Activated CD8-positive, alpha-beta T cell treated with anti-CD3 and anti-CD28 coated beads for 36 hours (primary cell): Measurements from ENCODE around the gene METTL24. TPM values are rescaled to one million over a fixed set of nuclear protein-coding genes. Genes with fewer than 3 reads are reported as not detected.
"Not testable (repeated sequence)": the region's sequence is repeated elsewhere in the genome, so short reads cannot be mapped to it uniquely, and the experiment has no call there.

ENCODE experiments used
- ATAC-seq: fragments of 200-7000 bp; cut with Tn5 transposase; one replicate; pipeline ENCODE4 v1.10.0; 2021; ENCODE audit warnings: mild to moderate bottlenecking, moderate library complexity
- CTCF ChIA-PET: fragments of 350-600 bp; sonication (Branson Sonifier 250); formaldehyde crosslinking; loops from one replicate; lab custom pipeline; 2021; ENCODE audit warnings: antibody characterized with exemption; lab: Charles Lee
- POLR2A ChIA-PET: fragments of 350-600 bp; sonication (Branson Sonifier 250); formaldehyde crosslinking; loops from one replicate; lab custom pipeline; 2021; ENCODE audit warnings: antibody characterized with exemption; lab: Charles Lee
- DNase-seq: peaks from one replicate; pipeline ENCODE4 v3.0.0-alpha.2; 2020
- H3K27ac Mint-ChIP-seq: one replicate; pipeline ENCODE4 v1.8.0; 2021; ENCODE audit warnings: mild to moderate bottlenecking, mixed read lengths
- H3K27me3 Mint-ChIP-seq: one replicate; pipeline ENCODE4 v1.8.0; 2021; ENCODE audit warnings: mixed read lengths
- H3K36me3 Mint-ChIP-seq: one replicate; pipeline ENCODE4 v1.8.0; 2021; ENCODE audit warnings: low read depth, mixed read lengths
- H3K4me1 Mint-ChIP-seq: one replicate; pipeline ENCODE4 v1.8.0; 2021; ENCODE audit warnings: low read depth, mixed read lengths
- H3K4me3 Mint-ChIP-seq: one replicate; pipeline ENCODE4 v1.8.0; 2021; ENCODE audit warnings: mild to moderate bottlenecking, moderate library complexity, mixed read lengths
- H3K9me3 Mint-ChIP-seq: one replicate; pipeline ENCODE4 v1.8.0; 2021; ENCODE audit warnings: mixed read lengths
- intact Hi-C: fragments of 100-400 bp; cut with micrococcal nuclease; formaldehyde crosslinking; loops from one replicate; pipeline ENCODE4 v1.10.0; 2022
- total RNA-seq, 2 experiments: library from RNA; stranded (reverse); gene quantifications; one replicate each; pipeline ENCODE4 v1.2.3, GENCODE V29; 2021
- TF ChIP-seq, protein P1 (sequence below): fragments of 200-600 bp; IDR thresholded peaks from one replicate; pipeline ENCODE4 v1.8.0; 2022; ENCODE audit warnings: antibody characterized with exemption, mild to moderate bottlenecking

Gene METTL24
- total RNA-seq, 2 experiments from 2014 or later: not detected

DNA sequence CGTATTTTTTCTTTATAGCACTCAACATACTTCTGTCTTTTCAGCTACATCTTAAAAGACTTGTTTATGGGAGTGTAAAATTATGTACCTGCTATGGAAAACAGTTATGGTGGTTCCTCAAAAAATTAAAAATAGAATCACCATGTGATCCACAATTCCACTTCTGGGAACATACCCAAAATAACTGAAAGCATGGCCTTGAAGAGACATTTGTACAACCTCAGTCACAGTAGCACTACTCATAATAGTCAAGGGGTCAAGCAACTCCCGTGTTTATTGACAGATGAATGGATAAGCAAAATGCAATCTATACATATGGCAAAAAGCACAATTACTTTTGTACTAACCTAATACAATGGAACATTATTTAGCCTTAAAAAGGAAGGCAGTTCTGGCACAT lies 74.5 kb downstream of the METTL24 start:
- intact Hi-C loops: no loop called here
- Mint-ChIP-seq H3K27ac (no peak overlapping the region), H3K4me1 (no peaks in the 10 kb centered on the region), H3K4me3 (no peak overlapping the region), H3K9me3 (peaks cover 6% of the 10 kb centered on the region), H3K36me3 (no peaks in the 10 kb centered on the region), H3K27me3 (no peaks in the 10 kb centered on the region)
- ATAC-seq (no peak), DNase-seq (no peak)
- POLR2A ChIA-PET: no interaction called here
- TF ChIP-seq, protein P1, sequence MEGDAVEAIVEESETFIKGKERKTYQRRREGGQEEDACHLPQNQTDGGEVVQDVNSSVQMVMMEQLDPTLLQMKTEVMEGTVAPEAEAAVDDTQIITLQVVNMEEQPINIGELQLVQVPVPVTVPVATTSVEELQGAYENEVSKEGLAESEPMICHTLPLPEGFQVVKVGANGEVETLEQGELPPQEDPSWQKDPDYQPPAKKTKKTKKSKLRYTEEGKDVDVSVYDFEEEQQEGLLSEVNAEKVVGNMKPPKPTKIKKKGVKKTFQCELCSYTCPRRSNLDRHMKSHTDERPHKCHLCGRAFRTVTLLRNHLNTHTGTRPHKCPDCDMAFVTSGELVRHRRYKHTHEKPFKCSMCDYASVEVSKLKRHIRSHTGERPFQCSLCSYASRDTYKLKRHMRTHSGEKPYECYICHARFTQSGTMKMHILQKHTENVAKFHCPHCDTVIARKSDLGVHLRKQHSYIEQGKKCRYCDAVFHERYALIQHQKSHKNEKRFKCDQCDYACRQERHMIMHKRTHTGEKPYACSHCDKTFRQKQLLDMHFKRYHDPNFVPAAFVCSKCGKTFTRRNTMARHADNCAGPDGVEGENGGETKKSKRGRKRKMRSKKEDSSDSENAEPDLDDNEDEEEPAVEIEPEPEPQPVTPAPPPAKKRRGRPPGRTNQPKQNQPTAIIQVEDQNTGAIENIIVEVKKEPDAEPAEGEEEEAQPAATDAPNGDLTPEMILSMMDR: no peak
- CTCF ChIA-PET: no interaction called here

DNA sequence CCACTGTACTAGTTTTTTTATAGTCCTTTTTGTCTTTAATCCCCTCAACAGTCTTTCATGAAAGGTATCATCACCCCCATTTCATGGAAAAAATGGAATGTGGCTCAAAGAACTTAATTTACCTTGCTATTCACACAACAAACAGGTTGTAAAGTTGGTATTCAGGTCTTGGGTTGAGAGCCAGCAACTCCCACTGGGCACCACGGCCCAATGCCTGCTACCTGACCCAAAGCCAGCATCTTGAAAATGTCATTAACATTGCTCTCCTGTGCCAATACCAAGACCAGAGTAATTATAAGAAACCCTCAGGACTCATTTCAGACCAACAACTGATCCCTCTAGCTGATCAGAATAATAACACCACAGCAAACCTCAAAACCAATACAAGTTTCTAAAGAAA lies 75.7 kb downstream of the METTL24 start:
- intact Hi-C loops: no loop called here
- POLR2A ChIA-PET: no interaction called here
- TF ChIP-seq, protein P1: no peak
- Mint-ChIP-seq H3K9me3 (peaks cover 6% of the 10 kb centered on the region), H3K27me3 (no peaks in the 10 kb centered on the region), H3K4me3 (no peak overlapping the region), H3K27ac (no peak overlapping the region), H3K36me3 (no peaks in the 10 kb centered on the region), H3K4me1 (no peaks in the 10 kb centered on the region)
- no peak for ATAC-seq
- DNase-seq: no peak
- CTCF ChIA-PET: no interaction called here

DNA sequence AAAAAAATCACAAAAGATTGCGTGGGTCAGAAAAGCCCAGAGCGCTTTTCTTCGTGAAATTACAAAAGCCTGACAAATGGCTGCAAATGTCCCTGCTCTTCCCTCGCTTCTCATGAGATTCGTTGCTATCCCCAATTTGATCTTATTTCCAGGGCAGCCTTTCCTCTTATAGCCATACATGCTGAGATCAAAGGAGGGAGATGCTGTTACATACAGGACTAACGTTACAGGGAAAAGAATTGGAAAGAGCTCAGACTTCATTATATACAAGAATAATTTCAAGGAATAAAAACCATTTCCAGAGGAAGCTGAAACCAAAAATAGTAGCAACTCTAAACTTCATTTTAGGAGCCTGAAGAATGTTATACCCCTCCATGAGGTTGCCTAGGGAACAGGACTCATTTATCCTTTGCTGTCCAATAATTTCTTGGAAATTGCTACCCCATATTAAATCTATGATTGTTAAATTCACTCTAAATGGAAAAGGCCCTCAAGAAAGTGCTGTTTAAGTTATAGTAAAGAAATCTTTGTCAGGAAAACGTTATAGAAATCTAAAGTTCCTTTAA lies 81.0 kb downstream of the METTL24 start:
- ATAC-seq (no peak), DNase-seq (no peak)
- Mint-ChIP-seq H3K36me3 (no peaks in the 10 kb centered on the region), H3K9me3 (peaks cover 6% of the 10 kb centered on the region), H3K27me3 (peaks cover 2% of the 10 kb centered on the region), H3K4me1 (no peaks in the 10 kb centered on the region), H3K27ac (no peak overlapping the region), H3K4me3 (no peak overlapping the region)
- TF ChIP-seq, protein P1: no peak
- ChIA-PET CTCF (no interaction called here), POLR2A (interaction anchor here (0.7 kb wide), 1 partner anchor 122 kb away, joined by 3 read pairs; no protein-coding TSS in a partner anchor)
- intact Hi-C loops: no loop called here

DNA sequence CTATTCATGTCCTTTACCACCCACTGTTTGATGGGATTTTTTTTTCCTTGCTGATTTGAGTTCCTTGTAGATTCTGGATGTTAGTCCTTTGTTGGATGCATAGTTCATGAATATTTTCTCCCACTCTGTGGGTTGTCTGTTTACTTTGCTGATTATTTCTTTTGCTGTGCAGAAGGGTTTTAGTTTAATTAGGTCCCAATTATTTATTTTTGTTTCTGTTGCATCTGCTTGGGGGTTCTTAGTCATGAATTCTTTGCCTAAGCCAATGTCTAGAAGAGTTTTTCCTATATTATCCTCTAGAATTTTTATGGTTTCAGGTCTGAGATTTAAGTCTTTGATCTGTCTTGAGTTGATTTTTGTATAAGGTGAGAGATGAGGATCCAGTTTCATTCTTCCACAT lies 85.4 kb downstream of the METTL24 start:
- CTCF ChIA-PET, H3K36me3 Mint-ChIP-seq, DNase-seq, POLR2A ChIA-PET, intact Hi-C loops, H3K9me3 Mint-ChIP-seq, H3K4me3 Mint-ChIP-seq, ATAC-seq, H3K4me1 Mint-ChIP-seq, H3K27ac Mint-ChIP-seq, H3K27me3 Mint-ChIP-seq: not testable (repeated sequence)

DNA sequence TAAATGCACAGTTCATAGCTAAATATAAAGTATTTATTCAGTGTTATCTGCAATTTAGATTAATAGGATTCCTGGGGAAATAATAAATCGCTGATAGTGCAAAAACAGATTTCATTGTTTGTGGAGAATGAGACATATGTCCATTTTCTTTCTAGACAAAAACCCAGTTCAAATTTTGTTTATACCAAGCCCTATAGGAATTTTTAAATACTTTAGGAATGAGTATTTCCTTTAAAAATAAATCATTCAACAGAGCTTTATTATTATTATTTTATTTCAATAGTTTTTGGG lies 86.5 kb downstream of the METTL24 start:
- ATAC-seq: no peak
- DNase-seq: no peak
- peaks cover 2% of the 10 kb centered on the region for H3K27me3 Mint-ChIP-seq
- H3K9me3 Mint-ChIP-seq: peaks cover 3% of the 10 kb centered on the region
- TF ChIP-seq, protein P1: no peak
- H3K36me3 Mint-ChIP-seq: no peaks in the 10 kb centered on the region
- H3K4me1 Mint-ChIP-seq: no peaks in the 10 kb centered on the region
- H3K4me3 Mint-ChIP-seq: no peak overlapping the region
- intact Hi-C loops: no loop called here
- H3K27ac Mint-ChIP-seq: no peak overlapping the region
- ChIA-PET CTCF (interaction anchor here (0.9 kb wide), 1 partner anchor 118 kb away, joined by 5 read pairs; no protein-coding TSS in a partner anchor), POLR2A (no interaction called here)

DNA sequence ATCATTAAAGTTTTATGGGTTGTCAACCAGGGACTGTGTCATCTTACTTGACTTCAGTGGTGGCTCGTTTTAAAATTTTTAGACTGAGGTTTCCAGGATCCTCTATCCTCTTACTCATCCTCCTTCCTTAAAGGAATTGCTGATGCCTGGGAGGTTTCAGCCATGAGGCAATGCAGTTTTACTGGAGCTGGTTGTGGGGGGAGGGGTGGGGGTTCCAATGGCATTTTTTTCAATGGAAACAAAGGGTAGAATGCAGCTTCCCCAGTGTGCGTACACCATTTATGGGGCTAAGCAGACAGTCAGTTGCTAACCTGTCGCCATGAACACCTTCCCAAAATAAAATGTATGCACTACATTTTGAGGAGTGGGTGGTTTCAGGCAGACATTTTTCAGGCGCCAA lies 88.0 kb downstream of the METTL24 start:
- Mint-ChIP-seq H3K9me3 (peaks cover 3% of the 10 kb centered on the region), H3K27me3 (peaks cover 2% of the 10 kb centered on the region), H3K27ac (no peak overlapping the region), H3K4me1 (no peaks in the 10 kb centered on the region), H3K36me3 (no peaks in the 10 kb centered on the region), H3K4me3 (no peak overlapping the region)
- TF ChIP-seq, protein P1: no peak
- no peak for DNase-seq
- ATAC-seq: no peak
- ChIA-PET POLR2A (no interaction called here), CTCF (no interaction called here)
- intact Hi-C loops: no loop called here
